K562 (cell line): Measurements from ENCODE around the gene MTA2. TPM values are rescaled to one million over a fixed set of nuclear protein-coding genes. Genes with fewer than 3 reads are reported as not detected.

Experiments
- CXXC5 ChIP-seq: fragments of 250-450 bp; sonication (Bioruptor Pico); IDR thresholded peaks from 2 replicates; pipeline ENCODE4 v1.8.0; 2022; ENCODE audit warnings: inconsistent platforms, mild to moderate bottlenecking, moderate library complexity
- GMEB1 ChIP-seq: fragments of 250-450 bp; sonication (Bioruptor Pico); IDR thresholded peaks from 2 replicates; pipeline ENCODE4 v1.4.0; 2020; ENCODE audit warnings: mild to moderate bottlenecking
- ID3 ChIP-seq, 2 experiments: fragments of 250-450 bp in 1 of 2; fragments of 450-650 bp in 1 of 2; sonication (Bioruptor Pico) in 1 of 2; IDR thresholded peaks; 2 replicates each; pipeline versions ENCODE4 v1.6.1 to v1.8.0; 2016 to 2021; ENCODE audit warnings: mild to moderate bottlenecking in 2 of 2, moderate library complexity in 2 of 2, missing compliant biosample characterization in 1 of 2, missing genetic modification characterization in 1 of 2
- KAT7 ChIP-seq: sonication (generic); formaldehyde crosslinking; IDR thresholded peaks from 2 replicates; pipeline ENCODE4 v1.8.0; 2022; ENCODE audit warnings: missing genetic modification reagents, mild to moderate bottlenecking, borderline replicate concordance
- KLF16 ChIP-seq: IDR thresholded peaks from 2 replicates; pipeline ENCODE4 v1.6.1; 2016; ENCODE audit warnings: antibody characterized with exemption
- MAFF ChIP-seq: IDR thresholded peaks from 2 replicates; pipeline ENCODE4 v1.6.1; 2012; ENCODE audit warnings: low read length, improper control_type of control experiment
- POLR2H ChIP-seq: IDR thresholded peaks from 2 replicates; pipeline ENCODE4 v1.6.1; 2016; ENCODE audit warnings: missing genetic modification characterization, low read depth, mild to moderate bottlenecking, control low read depth, missing compliant biosample characterization, moderate library complexity
- TCF15 ChIP-seq: fragments of 250-450 bp; sonication (Bioruptor Pico); IDR thresholded peaks from 2 replicates; pipeline ENCODE4 v1.8.0; 2022; ENCODE audit warnings: moderate library complexity, mild to moderate bottlenecking, inconsistent platforms
- ZBTB26 ChIP-seq: fragments of 450-650 bp; formaldehyde crosslinking; IDR thresholded peaks from 2 replicates; pipeline ENCODE4 v1.4.0; 2022; ENCODE audit warnings: missing genetic modification characterization
- ZBTB40 ChIP-seq, 2 experiments: fragments of 450-650 bp in 1 of 2; sonication (generic) in 1 of 2; formaldehyde crosslinking in 1 of 2; IDR thresholded peaks; 2 replicates each; pipeline versions ENCODE4 v1.7.1 to v1.9.0; 2016 to 2022; ENCODE audit warnings: inconsistent platforms in 1 of 2, mild to moderate bottlenecking in 1 of 2, missing genetic modification reagents in 1 of 2
- polyA plus RNA-seq, 8 experiments: library from polyadenylated mRNA; depleted of rRNA in 4 of 8; stranded (reverse) in 5 of 8; unstranded in 3 of 8; fragments of >200 nt; fragmentation: Nextera tagmentation in 2 of 8; fragmentation: Illumina TruSeq in 1 of 8; extraction: Ambion mirVana in 2 of 8; extraction: Trizol in 1 of 8; gene quantifications; 2 replicates each; pipeline versions ENCODE4 v1.2.1 to v1.2.3, GENCODE V29; 2011 to 2014; ENCODE audit warnings: inconsistent platforms in 1 of 8, missing spikeins in 1 of 8
- total RNA-seq, 7 experiments: library from RNA; depleted of rRNA in 6 of 7; stranded (reverse); fragments of >200 nt in 6 of 7; fragmentation: Illumina TruSeq in 2 of 7; extraction: Trizol in 2 of 7; gene quantifications; 2 replicates each; pipeline versions ENCODE4 v1.2.1 to v1.2.3, GENCODE V29; 2011 to 2021; ENCODE audit warnings: low replicate concordance in 1 of 7

MTA2 gene
- total and polyA plus RNA-seq, 9 of the 15 experiments (the other 6 are each of a cell fraction or from before 2014, with no cell fraction given): 6.2 to 220 (median 172) TPM

- TF ChIP-seq CXXC5 (CRISPR knock-in tag): no peak
- peak; percentile 32; the same call in 1 of the 2 replicates for TF ChIP-seq ZBTB40 (IDR thresholded peaks at IDR 0.05)
- TF ChIP-seq ZBTB40 (CRISPR knock-in tag; IDR thresholded peaks at IDR 0.05): no peak
- no peak for TF ChIP-seq KLF16
- TF ChIP-seq ID3 (CRISPR knock-in tag; IDR thresholded peaks at IDR 0.05): 0 out of 2 replicates have a peak, but pooled peaks have one; percentile 37
- TF ChIP-seq ID3 (tag; IDR thresholded peaks at IDR 0.05): no peak
- TF ChIP-seq GMEB1: no peak; the same call in 1 of the 2 replicates
- TF ChIP-seq KAT7: no peak
- TF ChIP-seq POLR2H (tag): no peak
- no peak; the same call in 1 of the 2 replicates for TF ChIP-seq MAFF
- no peak for TF ChIP-seq TCF15
- TF ChIP-seq ZBTB26 (CRISPR knock-in tag): 0 out of 2 replicates have a peak, but pooled peaks have one; percentile 28
These were observed 45.4 kb downstream of the MTA2 start (continued) for GRCh38 chr11:62556108-62556874.
